Measurements from ENCODE around the gene SLC6A6.

Gene SLC6A6

GRCh38 chr3:14468621-14468981, 66.2 kb downstream of the SLC6A6 start:
- in situ Hi-C loops (cut with HindIII; ENCODE audit: low sequenced_read_pairs): no loop called here
- no peak for DNase-seq (ENCODE audit: low read depth, low spot score)

DNA sequence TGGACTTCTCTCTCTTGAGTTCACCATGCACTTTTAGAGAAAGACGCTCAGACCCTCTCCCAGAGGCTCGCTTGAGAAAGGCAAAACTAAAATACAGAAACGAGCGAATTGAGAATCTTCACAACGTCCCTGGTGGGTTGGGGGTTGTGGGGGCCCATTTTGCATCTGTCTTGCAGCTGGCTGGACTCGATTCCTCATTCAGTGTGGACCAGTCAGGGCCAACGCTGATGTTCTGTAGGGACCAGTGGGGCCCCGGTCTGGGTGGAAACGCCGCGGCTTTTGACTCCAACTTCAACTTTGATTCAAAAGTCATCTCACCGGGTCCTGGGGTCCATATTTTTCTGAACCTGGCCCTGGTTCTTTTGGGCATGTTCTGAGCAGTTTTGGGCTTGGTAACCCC, 68.1 kb downstream of the SLC6A6 start:
- no peak overlapping the region for H3K4me3 ChIP-seq (ENCODE audit: low read depth, low read length)
- in situ Hi-C loops (cut with HindIII; ENCODE audit: low sequenced_read_pairs): no loop called here

More at GRCh38 chr3:14468621-14468981, 66.2 kb downstream of the SLC6A6 start:
- no peak overlapping the region for H3K4me3 ChIP-seq (ENCODE audit: low read depth, low read length)
- no peak for TF ChIP-seq CTCF (IDR thresholded peaks at IDR 0.05; ENCODE audit: low read depth, low read length)

DNA sequence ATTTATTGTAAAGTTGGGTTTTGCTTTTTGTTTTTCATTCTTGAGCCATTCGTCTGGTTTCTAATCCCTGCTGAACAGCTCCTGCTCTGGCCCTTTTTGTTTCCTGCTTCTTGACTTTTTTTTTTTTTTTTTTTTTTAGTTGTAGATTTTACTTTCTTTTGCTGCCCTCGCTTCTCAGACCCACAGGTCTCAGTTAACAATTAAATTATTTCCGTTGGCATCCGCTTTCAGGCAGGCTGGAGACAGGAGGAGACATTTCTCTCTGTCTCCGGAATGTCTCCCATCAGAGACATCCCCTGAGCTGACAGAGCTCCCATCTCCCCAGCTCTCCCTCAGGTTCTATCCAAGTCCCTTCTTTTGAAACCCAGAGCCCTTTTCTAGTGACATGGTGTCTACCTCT, 68.6 kb downstream of the SLC6A6 start:
- H3K4me3 ChIP-seq (ENCODE audit: low read depth, low read length): no peak overlapping the region
- no peak for TF ChIP-seq CTCF (IDR thresholded peaks at IDR 0.05; ENCODE audit: low read depth, low read length)
- DNase-seq (ENCODE audit: low read depth, low spot score): no peak
- in situ Hi-C loops (cut with HindIII; ENCODE audit: low sequenced_read_pairs): no loop called here

More for the DNA sequence above, 68.1 kb downstream of the SLC6A6 start:
- no peak for DNase-seq (ENCODE audit: low read depth, low spot score)
- TF ChIP-seq CTCF (IDR thresholded peaks at IDR 0.05; ENCODE audit: low read depth, low read length): no peak

GRCh38 chr3:14471690-14472089, 69.3 kb downstream of the SLC6A6 start:
- TF ChIP-seq CTCF (IDR thresholded peaks at IDR 0.05; ENCODE audit: low read depth, low read length): no peak
- DNase-seq (ENCODE audit: low read depth, low spot score): no peak
- no peak overlapping the region for H3K4me3 ChIP-seq (ENCODE audit: low read depth, low read length)
- in situ Hi-C loops (cut with HindIII; ENCODE audit: low sequenced_read_pairs): no loop called here

GRCh38 chr3:14472471-14473351, 70.3 kb downstream of the SLC6A6 start:
- H3K4me3 ChIP-seq (ENCODE audit: low read depth, low read length): no peak overlapping the region
- TF ChIP-seq CTCF (IDR thresholded peaks at IDR 0.05; ENCODE audit: low read depth, low read length): no peak
- in situ Hi-C loops (cut with HindIII; ENCODE audit: low sequenced_read_pairs): no loop called here
- peak; percentile 90 for DNase-seq (ENCODE audit: low read depth, low spot score)

DNA sequence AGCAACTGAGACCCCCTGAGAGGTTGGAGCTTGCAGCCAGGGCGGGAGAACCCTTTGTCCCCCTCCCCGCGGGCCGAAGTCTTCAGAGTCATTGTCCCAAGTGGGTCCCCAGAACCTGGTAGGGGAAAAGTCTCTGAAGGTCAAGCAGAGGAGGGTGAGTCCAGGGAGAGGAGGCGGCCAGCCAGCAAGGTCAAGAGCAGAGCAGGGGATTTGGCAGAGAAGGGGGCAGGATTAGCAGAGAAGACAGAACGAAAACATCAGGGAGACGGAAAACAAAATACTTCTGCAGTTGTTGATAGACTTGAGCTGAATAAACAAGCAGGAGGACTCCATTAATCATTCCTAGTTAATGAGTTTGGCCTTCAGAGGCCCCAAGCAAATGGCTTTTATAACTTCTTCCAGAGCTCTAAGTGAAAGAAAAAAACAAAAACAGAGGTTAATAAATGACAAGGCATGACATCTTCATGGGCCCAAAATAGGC, 71.0 kb downstream of the SLC6A6 start:
- no peak for DNase-seq (ENCODE audit: low read depth, low spot score)
- no peak overlapping the region for H3K4me3 ChIP-seq (ENCODE audit: low read depth, low read length)
- in situ Hi-C loops (cut with HindIII; ENCODE audit: low sequenced_read_pairs): no loop called here
- TF ChIP-seq CTCF (IDR thresholded peaks at IDR 0.05; ENCODE audit: low read depth, low read length): no peak
